HEK293T (cell line): Measurements from ENCODE around the gene SMAD4.

ENCODE experiments used
- FOXK2 ChIP-seq: fragments of 450-650 bp; IDR thresholded peaks from 2 replicates; pipeline ENCODE4 v1.6.1; 2016; ENCODE audit warnings: mild to moderate bottlenecking
- HDGF ChIP-seq: fragments of 450-650 bp; IDR thresholded peaks from 2 replicates; pipeline ENCODE4 v1.6.1; 2017; ENCODE audit warnings: antibody characterized with exemption, borderline replicate concordance
- L3MBTL2 ChIP-seq: fragments of 450-650 bp; conservative IDR thresholded peaks from 2 replicates; pipeline ENCODE4 v1.6.1; 2016; ENCODE audit warnings: mild to moderate bottlenecking
- SP1 ChIP-seq: fragments of 450-650 bp; IDR thresholded peaks from 2 replicates; pipeline ENCODE4 v1.6.1; 2017
- TARDBP ChIP-seq: fragments of 450-650 bp; IDR thresholded peaks from 2 replicates; pipeline ENCODE4 v1.6.1; 2016
- ZNF384 ChIP-seq: fragments of 450-650 bp; IDR thresholded peaks from 2 replicates; pipeline ENCODE4 v1.6.1; 2016
- TF ChIP-seq, protein P1 (sequence below): fragments of 450-650 bp; IDR thresholded peaks from 2 replicates; pipeline ENCODE4 v1.6.1; 2016

DNA sequence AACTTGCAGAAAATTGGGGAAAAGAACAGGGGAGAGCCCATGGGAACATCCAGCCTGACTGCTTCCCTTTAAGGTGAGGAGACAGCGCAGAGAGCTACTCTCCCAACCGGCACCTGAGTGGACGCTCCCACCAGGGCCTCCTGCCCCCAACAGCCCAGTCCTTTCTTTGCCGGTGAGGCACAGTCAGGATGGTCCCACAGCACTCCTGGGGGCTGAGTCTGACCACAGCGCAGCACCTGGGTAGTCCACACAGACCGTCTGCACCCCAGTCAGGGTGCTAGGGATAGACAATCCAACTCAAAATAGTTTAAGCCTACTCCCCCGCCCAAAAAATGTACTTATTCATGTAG is 93.0 kb downstream of the SMAD4 start:
- TF ChIP-seq TARDBP: no peak
- no peak for TF ChIP-seq HDGF
- TF ChIP-seq L3MBTL2: no peak
- no peak for TF ChIP-seq ZNF384
- TF ChIP-seq, protein P1, sequence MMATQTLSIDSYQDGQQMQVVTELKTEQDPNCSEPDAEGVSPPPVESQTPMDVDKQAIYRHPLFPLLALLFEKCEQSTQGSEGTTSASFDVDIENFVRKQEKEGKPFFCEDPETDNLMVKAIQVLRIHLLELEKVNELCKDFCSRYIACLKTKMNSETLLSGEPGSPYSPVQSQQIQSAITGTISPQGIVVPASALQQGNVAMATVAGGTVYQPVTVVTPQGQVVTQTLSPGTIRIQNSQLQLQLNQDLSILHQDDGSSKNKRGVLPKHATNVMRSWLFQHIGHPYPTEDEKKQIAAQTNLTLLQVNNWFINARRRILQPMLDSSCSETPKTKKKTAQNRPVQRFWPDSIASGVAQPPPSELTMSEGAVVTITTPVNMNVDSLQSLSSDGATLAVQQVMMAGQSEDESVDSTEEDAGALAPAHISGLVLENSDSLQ: no peak
- no peak for TF ChIP-seq SP1
- TF ChIP-seq FOXK2: no peak
